ENCODE data around the gene VAC14.

GRCh38 chr16:70740914-70741782 is 59.8 kb downstream of the VAC14 start:
- TF ChIP-seq CTCF (IDR thresholded peaks at IDR 0.05; ENCODE audit: low read length) (no peak), EZH2 (IDR thresholded peaks at IDR 0.05; ENCODE audit: borderline replicate concordance, low read length) (no peak)

All from OCI-LY1 (cell line).